Measurements from ENCODE around the gene NUDT6.

- TF ChIP-seq CTCF (IDR thresholded peaks at IDR 0.05) (no peak), POLR2A (IDR thresholded peaks at IDR 0.05) (no peak)
Observed at GRCh38 chr4:122863639-122864038, 58.8 kb downstream of the NUDT6 start.

Measured in thyroid gland (tissue), 4 donors.